ENCODE measurements around the gene ENGASE.

- TF ChIP-seq EZH2phosphoT487 (IDR thresholded peaks at IDR 0.05; ENCODE audit: unreplicated experiment) (no peak), CTCF (conservative IDR thresholded peaks at IDR 0.05; ENCODE audit: low read depth in 2 of 2) (no peak), JUNB (IDR thresholded peaks at IDR 0.05; ENCODE audit: unreplicated experiment) (no peak), ZNF331 (CRISPR knock-in tag; IDR thresholded peaks at IDR 0.05; ENCODE audit: low read depth) (no peak), REST (IDR thresholded peaks at IDR 0.05; ENCODE audit: unreplicated experiment) (no peak), EZH2 (IDR thresholded peaks at IDR 0.05; ENCODE audit: low read depth, unreplicated experiment) (no peak)
These were observed 12.2 kb downstream of the ENGASE start for GRCh38 chr17:79086609-79087427.

All from GM23338 (cell line).